Panc1 (cell line): Measurements from ENCODE around the gene APBB1. TPM values are rescaled to one million over a fixed set of nuclear protein-coding genes. Genes with fewer than 3 reads are reported as not detected.

Experiments used
- ATAC-seq: fragments of 200-7000 bp; cut with Tn5 transposase; 2 replicates; pipeline ENCODE4 v1.9.1; 2020; ENCODE audit warnings: mild to moderate bottlenecking, moderate library complexity
- BruUV-seq: library from RNA; stranded (reverse); fragments of 400-500 nt; replicated peaks from 2 replicates; lab custom pipeline; 2021; lab: Mats Ljungman, UMichigan
- CTCF ChIA-PET: fragments of 300-600 bp; sonication (Branson Sonifier 250); formaldehyde crosslinking; loops from one replicate; lab custom pipeline; 2022; ENCODE audit warnings: antibody characterized with exemption; lab: Charles Lee
- POLR2A ChIA-PET: fragments of 300-600 bp; sonication (Branson Sonifier 250); formaldehyde crosslinking; loops from one replicate; lab custom pipeline; 2022; ENCODE audit warnings: antibody characterized with exemption; lab: Charles Lee
- DNase-seq: peaks from one replicate; pipeline ENCODE4 v3.0.0-alpha.2; 2010; ENCODE audit warnings: low read depth, low spot score
- H3K27ac ChIP-seq: 2 replicates; pipeline ENCODE4 v1.5.1; 2011; ENCODE audit warnings: mild to moderate bottlenecking, low read length, inconsistent platforms
- H3K27me3 ChIP-seq: fragments of 200-500 bp; sonication (Bioruptor generic); 2 replicates; pipeline ENCODE4 v1.6.0; 2014; ENCODE audit warnings: low read length, inconsistent platforms; ENCODE audit not compliant: control insufficient read depth, insufficient read depth
- H3K36me3 ChIP-seq: fragments of 200-500 bp; sonication (Bioruptor generic); 2 replicates; pipeline ENCODE4 v1.5.1; 2014; ENCODE audit warnings: inconsistent platforms, mild to moderate bottlenecking, low read length, moderate library complexity; ENCODE audit not compliant: control insufficient read depth, insufficient read depth
- H3K4me1 ChIP-seq: 2 replicates; pipeline ENCODE4 v1.5.1; 2011; ENCODE audit warnings: inconsistent platforms, mild to moderate bottlenecking, low read length, moderate library complexity; ENCODE audit not compliant: control insufficient read depth, insufficient read depth
- H3K4me3 ChIP-seq, 2 experiments: 2 replicates each; pipeline ENCODE4 v1.5.1; 2011 to 2012; ENCODE audit warnings: low read depth in 2 of 2, low read length in 2 of 2, mild to moderate bottlenecking in 2 of 2, inconsistent platforms in 1 of 2, moderate library complexity in 1 of 2
- H3K9me3 ChIP-seq: fragments of 200-500 bp; sonication (Bioruptor generic); 2 replicates; pipeline ENCODE4 v1.5.1; 2014; ENCODE audit warnings: low read depth, mild to moderate bottlenecking, inconsistent platforms, low read length, moderate library complexity; ENCODE audit not compliant: control insufficient read depth, insufficient read depth
- POLR2AphosphoS5 ChIP-seq: IDR thresholded peaks from 2 replicates; pipeline ENCODE4 v1.6.1; 2012; ENCODE audit warnings: mild to moderate bottlenecking, low read depth, low read length, moderate library complexity
- REST ChIP-seq, 2 experiments: IDR thresholded peaks; 2 replicates each; pipeline ENCODE4 v1.6.1; 2011 to 2012; ENCODE audit warnings: low read depth in 2 of 2, control low read depth in 1 of 2, low read length in 1 of 2, mild to moderate bottlenecking in 1 of 2, moderate library complexity in 1 of 2; ENCODE audit not compliant: insufficient read depth in 1 of 2
- SIN3A ChIP-seq: IDR thresholded peaks from 2 replicates; pipeline ENCODE4 v1.6.1; 2012; ENCODE audit warnings: low read depth, mild to moderate bottlenecking, low read length, moderate library complexity, borderline replicate concordance; ENCODE audit not compliant: insufficient read depth
- TCF7L2 ChIP-seq: IDR thresholded peaks from 2 replicates; pipeline ENCODE4 v1.6.1; 2011; ENCODE audit warnings: mild to moderate bottlenecking, low read depth, low read length, inconsistent platforms
- in situ Hi-C: cut with HindIII; loops from 2 replicates; pipeline ENCODE4 v1.10.0; 2016; ENCODE audit warnings: low sequenced_read_pairs, low pct_unique_long_range_greater_than_20kb
- intact Hi-C: fragments of 100-400 bp; cut with micrococcal nuclease; formaldehyde crosslinking; loops from one replicate; pipeline ENCODE4 v1.10.0; 2022; ENCODE audit not compliant: unreplicated experiment
- total RNA-seq: library from RNA; stranded (reverse); gene quantifications from one replicate; pipeline ENCODE4 v1.2.1, GENCODE V29; 2021; ENCODE audit not compliant: unreplicated experiment
- TF ChIP-seq, protein P1 (sequence below): fragments of 450-650 bp; IDR thresholded peaks from 2 replicates; pipeline ENCODE4 v1.5.1; 2017; ENCODE audit warnings: mild to moderate bottlenecking

Gene APBB1
- total RNA-seq, 1 experiment from 2014 or later = 9.6 TPM

- POLR2A ChIA-PET = no interaction called here
- H3K4me3 ChIP-seq = no peak overlapping the region
- CTCF ChIA-PET = interaction anchor here (0.8 kb wide), 1 partner anchor 68 kb away, joined by 3 read pairs; no protein-coding TSS in a partner anchor
- H3K9me3 ChIP-seq = no peaks in the 10 kb centered on the region
- BruUV-seq = no TSS peak
- intact Hi-C loops = no loop called here
- DNase-seq = no peak
- H3K27ac ChIP-seq = no peak overlapping the region
- H3K4me1 ChIP-seq = no peaks in the 10 kb centered on the region
- H3K36me3 ChIP-seq = no peaks in the 10 kb centered on the region
- TF ChIP-seq SIN3A (no peak), TCF7L2 (no peak), POLR2AphosphoS5 (no peak), REST (IDR thresholded peaks at IDR 0.05; ENCODE audit: insufficient read depth in 1 of 2, low read depth in 2 of 2, low read length in 1 of 2) (no peak)
- TF ChIP-seq, protein P1, sequence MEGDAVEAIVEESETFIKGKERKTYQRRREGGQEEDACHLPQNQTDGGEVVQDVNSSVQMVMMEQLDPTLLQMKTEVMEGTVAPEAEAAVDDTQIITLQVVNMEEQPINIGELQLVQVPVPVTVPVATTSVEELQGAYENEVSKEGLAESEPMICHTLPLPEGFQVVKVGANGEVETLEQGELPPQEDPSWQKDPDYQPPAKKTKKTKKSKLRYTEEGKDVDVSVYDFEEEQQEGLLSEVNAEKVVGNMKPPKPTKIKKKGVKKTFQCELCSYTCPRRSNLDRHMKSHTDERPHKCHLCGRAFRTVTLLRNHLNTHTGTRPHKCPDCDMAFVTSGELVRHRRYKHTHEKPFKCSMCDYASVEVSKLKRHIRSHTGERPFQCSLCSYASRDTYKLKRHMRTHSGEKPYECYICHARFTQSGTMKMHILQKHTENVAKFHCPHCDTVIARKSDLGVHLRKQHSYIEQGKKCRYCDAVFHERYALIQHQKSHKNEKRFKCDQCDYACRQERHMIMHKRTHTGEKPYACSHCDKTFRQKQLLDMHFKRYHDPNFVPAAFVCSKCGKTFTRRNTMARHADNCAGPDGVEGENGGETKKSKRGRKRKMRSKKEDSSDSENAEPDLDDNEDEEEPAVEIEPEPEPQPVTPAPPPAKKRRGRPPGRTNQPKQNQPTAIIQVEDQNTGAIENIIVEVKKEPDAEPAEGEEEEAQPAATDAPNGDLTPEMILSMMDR = no peak
- ATAC-seq = no peak
- in situ Hi-C loops = no loop called here
- H3K27me3 ChIP-seq = no peaks in the 10 kb centered on the region
These were observed 18.5 kb upstream of the APBB1 start for GRCh38 chr11:6437423-6437822.

DNA sequence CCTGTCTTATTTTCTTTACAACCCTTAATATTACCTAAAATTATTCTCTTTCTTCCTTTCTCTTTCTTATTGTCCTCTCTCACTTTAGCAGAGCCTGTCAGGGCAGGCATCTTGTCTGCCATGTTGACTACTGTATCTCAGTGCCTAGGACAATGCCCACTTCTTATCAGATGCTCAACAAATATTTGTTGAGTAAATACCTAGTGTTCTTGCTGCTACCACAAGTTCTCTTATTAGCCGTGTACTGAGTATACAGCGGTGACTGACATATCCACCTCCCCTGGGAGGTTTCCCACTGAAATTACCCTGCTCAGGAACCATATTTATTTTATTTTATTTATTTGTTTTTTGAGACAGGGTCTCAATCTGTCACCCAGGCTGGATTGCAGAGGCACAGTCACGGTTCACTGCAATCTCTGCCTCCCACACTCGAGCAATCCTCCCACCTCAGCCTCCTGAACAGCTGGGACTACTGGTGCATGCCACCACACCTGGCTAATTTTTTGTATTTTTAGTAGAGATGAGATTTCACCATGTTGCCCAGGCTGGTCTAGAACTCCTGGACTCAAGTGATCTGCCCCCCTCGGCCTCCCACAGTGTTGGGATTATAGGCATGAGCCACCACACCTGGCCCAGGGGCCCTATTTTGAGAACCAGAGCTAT lies 15.2 kb upstream of the APBB1 start:
- H3K27ac ChIP-seq = no peak overlapping the region
- no peaks in the 10 kb centered on the region for H3K27me3 ChIP-seq
- no TSS peak for BruUV-seq
- H3K9me3 ChIP-seq = no peaks in the 10 kb centered on the region
- intact Hi-C loops (no loop called here), in situ Hi-C loops (no loop called here)
- CTCF ChIA-PET = no interaction called here
- no peak overlapping the region for H3K4me3 ChIP-seq
- ATAC-seq (no peak), DNase-seq (no peak)
- TF ChIP-seq SIN3A (no peak), REST (IDR thresholded peaks at IDR 0.05; ENCODE audit: insufficient read depth in 1 of 2, low read depth in 2 of 2, low read length in 1 of 2) (no peak), POLR2AphosphoS5 (no peak), TCF7L2 (no peak)
- TF ChIP-seq, protein P1 = no peak
- no peaks in the 10 kb centered on the region for H3K4me1 ChIP-seq
- POLR2A ChIA-PET = no interaction called here
- H3K36me3 ChIP-seq = no peaks in the 10 kb centered on the region
